ENCODE measurements around the gene RAX2.

The RAX2 gene

DNA sequence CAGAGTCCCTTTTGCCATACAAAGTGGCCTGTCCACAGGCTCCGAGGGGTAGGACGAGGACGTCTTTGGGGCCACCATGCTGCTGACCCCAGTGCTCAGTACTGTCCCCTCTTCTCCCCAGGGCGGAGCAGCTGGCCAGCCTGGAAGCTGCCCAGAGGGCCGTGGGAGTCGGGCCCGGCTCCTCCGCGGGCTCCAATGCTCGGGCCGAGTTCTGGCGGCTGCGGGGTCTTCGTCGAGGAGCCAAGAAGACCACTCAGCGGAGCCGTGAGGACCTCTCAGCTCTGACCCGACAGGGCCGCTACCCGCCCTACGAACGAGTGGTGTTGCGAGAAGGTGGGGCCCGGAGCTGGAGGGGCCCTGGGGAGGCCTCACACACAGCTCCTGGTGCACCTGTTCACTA lies 31.6 kb downstream of the RAX2 start:
- Histone ChIP-seq H3K27me3 (ENCODE audit: insufficient read depth, low read depth) (peaks cover 44% of the 10 kb centered on the region), H3K27ac (no peak overlapping the region), H4K20me1 (ENCODE audit: insufficient read depth) (no peaks in the 10 kb centered on the region), H3K9ac (no peak overlapping the region), H3K4me2 (no peak overlapping the region), H3K79me2 (ENCODE audit: insufficient read depth, low read depth) (no peaks in the 10 kb centered on the region), H3K4me3 (IDR thresholded peaks at IDR 0.05; ENCODE audit: insufficient read depth, low read depth, low read length) (no peak overlapping the region), H3K4me1 (ENCODE audit: low read depth, poor library complexity, severe bottlenecking) (no peaks in the 10 kb centered on the region), H2AFZ (ENCODE audit: low read depth) (no peak overlapping the region), H3K36me3 (ENCODE audit: insufficient read depth) (no peaks in the 10 kb centered on the region)
- TF ChIP-seq, protein P1, sequence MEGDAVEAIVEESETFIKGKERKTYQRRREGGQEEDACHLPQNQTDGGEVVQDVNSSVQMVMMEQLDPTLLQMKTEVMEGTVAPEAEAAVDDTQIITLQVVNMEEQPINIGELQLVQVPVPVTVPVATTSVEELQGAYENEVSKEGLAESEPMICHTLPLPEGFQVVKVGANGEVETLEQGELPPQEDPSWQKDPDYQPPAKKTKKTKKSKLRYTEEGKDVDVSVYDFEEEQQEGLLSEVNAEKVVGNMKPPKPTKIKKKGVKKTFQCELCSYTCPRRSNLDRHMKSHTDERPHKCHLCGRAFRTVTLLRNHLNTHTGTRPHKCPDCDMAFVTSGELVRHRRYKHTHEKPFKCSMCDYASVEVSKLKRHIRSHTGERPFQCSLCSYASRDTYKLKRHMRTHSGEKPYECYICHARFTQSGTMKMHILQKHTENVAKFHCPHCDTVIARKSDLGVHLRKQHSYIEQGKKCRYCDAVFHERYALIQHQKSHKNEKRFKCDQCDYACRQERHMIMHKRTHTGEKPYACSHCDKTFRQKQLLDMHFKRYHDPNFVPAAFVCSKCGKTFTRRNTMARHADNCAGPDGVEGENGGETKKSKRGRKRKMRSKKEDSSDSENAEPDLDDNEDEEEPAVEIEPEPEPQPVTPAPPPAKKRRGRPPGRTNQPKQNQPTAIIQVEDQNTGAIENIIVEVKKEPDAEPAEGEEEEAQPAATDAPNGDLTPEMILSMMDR (conservative IDR thresholded peaks at IDR 0.05; ENCODE audit: low read depth, low read length): no peak

DNA sequence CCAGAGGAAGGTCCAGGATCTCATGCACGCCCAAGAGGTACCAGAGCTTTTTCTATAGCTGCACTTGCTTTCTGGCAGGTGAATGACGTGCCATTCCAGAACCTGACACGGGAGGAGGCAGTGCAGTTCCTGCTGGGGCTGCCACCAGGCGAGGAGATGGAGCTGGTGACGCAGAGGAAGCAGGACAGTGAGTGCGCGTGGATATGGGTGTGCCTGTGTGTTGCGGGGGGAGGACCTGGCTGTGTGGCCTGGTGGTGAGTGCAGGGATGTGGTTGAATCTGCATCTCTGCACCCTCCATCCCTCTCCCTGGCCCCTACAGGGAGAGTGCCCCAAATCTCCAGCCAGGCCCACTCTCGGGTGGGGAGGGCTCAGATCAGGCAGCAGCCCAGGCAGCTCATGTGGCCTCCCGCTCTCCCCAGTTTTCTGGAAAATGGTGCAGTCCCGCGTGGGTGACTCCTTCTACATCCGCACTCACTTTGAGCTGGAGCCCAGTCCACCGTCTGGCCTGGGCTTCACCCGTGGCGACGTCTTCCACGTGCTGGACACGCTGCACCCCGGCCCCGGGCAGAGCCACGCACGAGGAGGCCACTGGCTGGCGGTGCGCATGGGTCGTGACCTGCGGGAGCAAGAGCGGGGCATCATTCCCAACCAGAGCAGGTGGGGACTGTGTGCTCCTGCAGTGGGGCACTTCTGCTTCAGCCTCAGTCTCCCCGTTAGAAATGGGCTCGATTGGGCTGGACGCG lies 33.4 kb downstream of the RAX2 start:
- Histone ChIP-seq H3K27me3 (ENCODE audit: insufficient read depth, low read depth) (peaks cover 61% of the 10 kb centered on the region), H4K20me1 (ENCODE audit: insufficient read depth) (no peaks in the 10 kb centered on the region), H3K27ac (no peak overlapping the region), H3K79me2 (ENCODE audit: insufficient read depth, low read depth) (no peaks in the 10 kb centered on the region), H3K4me1 (ENCODE audit: low read depth, poor library complexity, severe bottlenecking) (no peaks in the 10 kb centered on the region), H3K4me2 (no peak overlapping the region), H3K9ac (no peak overlapping the region), H3K4me3 (IDR thresholded peaks at IDR 0.05; ENCODE audit: insufficient read depth, low read depth, low read length) (no peak overlapping the region), H2AFZ (ENCODE audit: low read depth) (no peak overlapping the region), H3K36me3 (ENCODE audit: insufficient read depth) (no peaks in the 10 kb centered on the region)
- TF ChIP-seq, protein P1 (conservative IDR thresholded peaks at IDR 0.05; ENCODE audit: low read depth, low read length): no peak

- Histone ChIP-seq H4K20me1 (ENCODE audit: insufficient read depth) (no peaks in the 10 kb centered on the region), H3K4me1 (ENCODE audit: low read depth, poor library complexity, severe bottlenecking) (no peaks in the 10 kb centered on the region), H3K79me2 (ENCODE audit: insufficient read depth, low read depth) (no peaks in the 10 kb centered on the region), H3K27ac (no peak overlapping the region), H2AFZ (ENCODE audit: low read depth) (no peak overlapping the region), H3K36me3 (ENCODE audit: insufficient read depth) (no peaks in the 10 kb centered on the region), H3K4me3 (IDR thresholded peaks at IDR 0.05; ENCODE audit: insufficient read depth, low read depth, low read length) (no peak overlapping the region), H3K9ac (no peak overlapping the region), H3K27me3 (ENCODE audit: insufficient read depth, low read depth) (peaks cover 68% of the 10 kb centered on the region), H3K4me2 (no peak overlapping the region)
- TF ChIP-seq, protein P1 (conservative IDR thresholded peaks at IDR 0.05; ENCODE audit: low read depth, low read length): no peak
Measured at GRCh38 chr19:3737487-3738205, 34.4 kb downstream of the RAX2 start.

DNA sequence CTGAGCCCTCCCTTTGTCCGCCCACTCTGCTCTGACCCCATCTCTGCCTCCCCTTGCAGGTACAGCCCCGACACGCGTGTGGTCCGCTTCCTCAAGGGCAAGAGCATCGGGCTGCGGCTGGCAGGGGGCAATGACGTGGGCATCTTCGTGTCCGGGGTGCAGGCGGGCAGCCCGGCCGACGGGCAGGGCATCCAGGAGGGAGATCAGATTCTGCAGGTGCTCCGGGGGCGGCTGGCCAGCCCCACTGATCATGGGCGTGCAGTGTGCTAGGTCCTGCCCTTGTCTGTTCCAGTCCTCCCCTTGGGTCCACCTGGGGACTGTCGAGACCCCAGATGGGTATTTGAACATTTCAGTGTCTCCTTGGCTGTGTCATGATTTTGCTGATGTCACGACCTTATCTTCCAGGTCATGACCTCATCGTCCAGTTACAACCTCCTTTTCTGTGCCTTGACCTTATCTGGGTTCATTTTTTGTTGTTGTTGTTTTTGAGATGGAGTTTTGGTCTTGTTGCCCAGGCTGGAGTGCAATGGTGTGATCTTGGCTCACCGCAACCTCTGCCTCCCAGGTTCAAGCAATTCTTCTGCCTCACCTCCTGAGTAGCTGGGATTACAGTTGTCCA lies 35.8 kb downstream of the RAX2 start:
- no peak overlapping the region for H3K27ac ChIP-seq
- no peaks in the 10 kb centered on the region for H3K4me1 ChIP-seq (ENCODE audit: low read depth, poor library complexity, severe bottlenecking)
- peaks cover 69% of the 10 kb centered on the region for H3K27me3 ChIP-seq (ENCODE audit: insufficient read depth, low read depth)
- H3K36me3 ChIP-seq (ENCODE audit: insufficient read depth): no peaks in the 10 kb centered on the region
- H4K20me1 ChIP-seq (ENCODE audit: insufficient read depth): no peaks in the 10 kb centered on the region
- no peak overlapping the region for H2AFZ ChIP-seq (ENCODE audit: low read depth)
- H3K4me3 ChIP-seq (IDR thresholded peaks at IDR 0.05; ENCODE audit: insufficient read depth, low read depth, low read length): no peak overlapping the region
- H3K9ac ChIP-seq: no peak overlapping the region
- TF ChIP-seq, protein P1 (conservative IDR thresholded peaks at IDR 0.05; ENCODE audit: low read depth, low read length): no peak
- no peak overlapping the region for H3K4me2 ChIP-seq
- H3K79me2 ChIP-seq (ENCODE audit: insufficient read depth, low read depth): no peaks in the 10 kb centered on the region
